ENCODE results near the gene FLYWCH1.

- TF ChIP-seq BACH2 (CRISPR knock-in tag; IDR thresholded peaks at IDR 0.05; ENCODE audit: borderline replicate concordance) (no peak), SNAI2 (CRISPR knock-in tag; IDR thresholded peaks at IDR 0.05) (no peak), GLIS3 (CRISPR knock-in tag; IDR thresholded peaks at IDR 0.05) (no peak), ZFP30 (CRISPR knock-in tag; IDR thresholded peaks at IDR 0.05) (no peak), POU6F1 (CRISPR knock-in tag; IDR thresholded peaks at IDR 0.05; ENCODE audit: borderline replicate concordance, low read depth) (no peak), OSR1 (CRISPR knock-in tag; IDR thresholded peaks at IDR 0.05) (no peak)
Measured at GRCh38 chr16:2895813-2896212, 15.9 kb upstream of the FLYWCH1 start.
